ENCODE measurements around the gene FETUB. TPM values are rescaled to one million over a fixed set of nuclear protein-coding genes. Genes with fewer than 3 reads are reported as not detected.

FETUB gene
- total and polyA plus RNA-seq, 2 of the 8 experiments (the other 6 are each of a cell fraction or from before 2014, with no cell fraction given) = 0.15 TPM; not detected in 1

DNA sequence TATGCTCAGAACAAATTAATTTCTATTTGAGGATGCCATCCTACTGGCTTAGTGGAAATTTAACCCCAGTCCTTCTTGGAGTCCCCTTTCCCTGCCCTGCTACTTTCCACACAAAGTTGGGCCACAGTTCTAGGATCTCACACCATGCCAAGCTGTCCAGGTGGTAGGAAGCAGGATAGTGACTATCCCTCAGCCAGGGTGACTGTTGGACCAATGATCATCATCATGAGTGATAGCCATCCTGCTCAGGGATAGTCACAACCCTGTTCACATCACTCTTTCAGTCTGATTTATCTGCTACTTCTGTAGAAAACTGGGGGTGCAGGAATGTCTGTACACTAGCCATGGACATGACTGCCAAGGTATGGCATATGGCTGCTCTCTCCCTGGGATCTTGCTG, 38.4 kb downstream of the FETUB start:
- no peak overlapping the region for H3K18ac ChIP-seq (ENCODE audit: extremely low read depth, low read length)
- H4K91ac ChIP-seq (replicated peaks; ENCODE audit: insufficient read length, low read length) = peak overlapping the region; percentile 42
- DNase-seq (ENCODE audit: low read depth in 1 of 2, low spot score in 2 of 2) (no peak), FAIRE-seq (no peak)
- no peak overlapping the region for H4K8ac ChIP-seq (ENCODE audit: extremely low read depth, insufficient read depth, low read length)
- H3K4me3 ChIP-seq (ENCODE audit: extremely low read depth in 1 of 4, insufficient read depth in 2 of 4, low read depth in 3 of 4, low read length in 4 of 4) = no peak overlapping the region
- H2AK5ac ChIP-seq (ENCODE audit: low read depth, low read length) = no peak overlapping the region
- no peaks in the 10 kb centered on the region; the same call in 1 of the 2 replicates for H3K23me2 ChIP-seq (ENCODE audit: low read depth, low read length)
- no peaks in the 10 kb centered on the region for H3K79me2 ChIP-seq (ENCODE audit: control insufficient read depth in 1 of 2, insufficient read depth in 2 of 2, low read length in 2 of 2)
- H4K20me1 ChIP-seq (replicated peaks in 1 of 2; ENCODE audit: control insufficient read depth in 1 of 2, insufficient read depth in 2 of 2, low read length in 2 of 2) = no peaks in the 10 kb centered on the region
- H3K9ac ChIP-seq (replicated peaks in 1 of 4; ENCODE audit: extremely low read depth in 1 of 4, low read depth in 3 of 4, low read length in 3 of 4) = no peak overlapping the region
- no peak overlapping the region for H3K4ac ChIP-seq (replicated peaks; ENCODE audit: insufficient read length, low read depth, low read length)
- H3K36me3 ChIP-seq (ENCODE audit: control insufficient read depth in 2 of 4, insufficient read depth in 4 of 4, low read length in 3 of 4) = no peaks in the 10 kb centered on the region
- peak overlapping the region; percentile 47 for H3K23ac ChIP-seq (ENCODE audit: insufficient read length)
- H3K4me1 ChIP-seq (replicated peaks in 1 of 4; ENCODE audit: control insufficient read depth in 3 of 4, insufficient read depth in 4 of 4, low read length in 3 of 4) = no peaks in the 10 kb centered on the region
- H4K5ac ChIP-seq (ENCODE audit: insufficient read length, low read depth, low read length) = no peak overlapping the region
- no peak overlapping the region for H2BK120ac ChIP-seq (replicated peaks; ENCODE audit: low read depth, low read length)
- 0 out of 2 replicates have a peak overlapping the region, but pooled peaks have one; percentile 62 for H2AFZ ChIP-seq (ENCODE audit: low read length)
- H3K27ac ChIP-seq (ENCODE audit: low read depth, low read length) = no peak overlapping the region
- no peaks in the 10 kb centered on the region for H3K9me3 ChIP-seq (ENCODE audit: insufficient read depth in 2 of 2, low read depth in 1 of 2, low read length in 1 of 2)
- H2BK20ac ChIP-seq (ENCODE audit: low read length) = no peak overlapping the region
- no peaks in the 10 kb centered on the region for H3K27me3 ChIP-seq (replicated peaks in 1 of 4; ENCODE audit: control insufficient read depth in 3 of 4, extremely low read depth in 1 of 4, insufficient read depth in 3 of 4, low read length in 3 of 4)
- H3K56ac ChIP-seq (replicated peaks; ENCODE audit: insufficient read length, low read depth, low read length) = no peak overlapping the region
- H2BK5ac ChIP-seq (ENCODE audit: low read depth, low read length) = no peak overlapping the region
- no peak overlapping the region; the same call in 1 of the 2 replicates for H2BK12ac ChIP-seq (ENCODE audit: low read depth, low read length)
- ChIA-PET POLR2A (ENCODE audit: partially characterized antibody) (interaction anchor here (0.6 to 2.1 kb wide), 2 partner anchors 11 to 488 kb away, joined by 4 read pairs; no protein-coding TSS in a partner anchor), CTCF (ENCODE audit: partially characterized antibody) (interaction anchor here (1.2 to 1.7 kb wide), 3 partner anchors 8 to 64 kb away, joined by 3 to 5 read pairs (median 4); no protein-coding TSS in a partner anchor)
- H3K14ac ChIP-seq (ENCODE audit: insufficient read length) = no peak overlapping the region
- no peak for TF ChIP-seq BCL11A (IDR thresholded peaks at IDR 0.05; ENCODE audit: low read depth in 2 of 2, low read length in 2 of 2)
- H2BK15ac ChIP-seq (ENCODE audit: low read length) = no peak overlapping the region; the same call in 1 of the 2 replicates
- H3K4me2 ChIP-seq (ENCODE audit: insufficient read depth in 1 of 2, low read depth in 2 of 2, low read length in 2 of 2) = no peak overlapping the region
- H3K79me1 ChIP-seq (ENCODE audit: low read depth, low read length) = no peaks in the 10 kb centered on the region
